ENCODE results near the gene DDO. TPM values are rescaled to one million over a fixed set of nuclear protein-coding genes. Genes with fewer than 3 reads are reported as not detected.
A peak's percentile ranks its signal among the peaks of the same experiment; 100 is the strongest.
"Not testable (repeated sequence)": the region's sequence is repeated elsewhere in the genome, so short reads cannot be mapped to it uniquely, and the experiment has no call there.

DDO gene
- total and polyA plus RNA-seq, 2 experiments from 2014 or later: 0.27 to 0.56 TPM

GRCh38 chr6:110457567-110458175 lies 42.3 kb upstream of the DDO start:
- H3K36me3 ChIP-seq; H3K27me3 ChIP-seq; H3K4me1 ChIP-seq (ENCODE audit: low read depth); H3K27ac ChIP-seq; H3K4me3 ChIP-seq; H3K9me3 ChIP-seq (ENCODE audit: low read depth): not testable (repeated sequence)
- peak; percentile 48 for TF ChIP-seq CTCF (IDR thresholded peaks at IDR 0.05; ENCODE audit: low read depth, low read length)
- DNase-seq (ENCODE audit: low read depth in 1 of 2, low spot score in 1 of 2): peak in 1 of 2 donors; percentile 58

GRCh38 chr6:110456694-110457093 lies 41.3 kb upstream of the DDO start:
- TF ChIP-seq CTCF (IDR thresholded peaks at IDR 0.05; ENCODE audit: low read depth, low read length): no peak
- H3K9me3 ChIP-seq (ENCODE audit: low read depth): no peaks in the 10 kb centered on the region
- H3K4me3 ChIP-seq: no peak overlapping the region
- no peak for DNase-seq (ENCODE audit: low read depth in 1 of 2, low spot score in 1 of 2)
- no peak overlapping the region for H3K27ac ChIP-seq
- H3K4me1 ChIP-seq (ENCODE audit: low read depth): peaks cover 4% of the 10 kb centered on the region
- no peaks in the 10 kb centered on the region for H3K27me3 ChIP-seq
- H3K36me3 ChIP-seq: no peaks in the 10 kb centered on the region

- H3K4me1 ChIP-seq (ENCODE audit: low read depth): peaks cover 4% of the 10 kb centered on the region
- H3K9me3 ChIP-seq (ENCODE audit: low read depth): no peaks in the 10 kb centered on the region
- no peaks in the 10 kb centered on the region for H3K27me3 ChIP-seq
- no peak overlapping the region for H3K4me3 ChIP-seq
- H3K36me3 ChIP-seq: no peaks in the 10 kb centered on the region
- TF ChIP-seq CTCF (IDR thresholded peaks at IDR 0.05; ENCODE audit: low read depth, low read length): no peak
- no peak overlapping the region for H3K27ac ChIP-seq
- DNase-seq (ENCODE audit: low read depth in 1 of 2, low spot score in 1 of 2): peak in 1 of 2 donors; percentile 60
These were observed 34.1 kb upstream of the DDO start for GRCh38 chr6:110449541-110449895.

- no peaks in the 10 kb centered on the region for H3K9me3 ChIP-seq (ENCODE audit: low read depth)
- DNase-seq (ENCODE audit: low read depth in 1 of 2, low spot score in 1 of 2): no peak
- H3K4me1 ChIP-seq (ENCODE audit: low read depth): peaks cover 4% of the 10 kb centered on the region
- TF ChIP-seq CTCF (IDR thresholded peaks at IDR 0.05; ENCODE audit: low read depth, low read length): no peak
- H3K27ac ChIP-seq: no peak overlapping the region
- H3K27me3 ChIP-seq: no peaks in the 10 kb centered on the region
- no peaks in the 10 kb centered on the region for H3K36me3 ChIP-seq
- H3K4me3 ChIP-seq: no peak overlapping the region
These were observed 33.6 kb upstream of the DDO start for GRCh38 chr6:110448846-110449540.

GRCh38 chr6:110447761-110448160 lies 32.4 kb upstream of the DDO start:
- no peaks in the 10 kb centered on the region for H3K27me3 ChIP-seq
- H3K4me1 ChIP-seq (ENCODE audit: low read depth): peaks cover 3% of the 10 kb centered on the region
- DNase-seq (ENCODE audit: low read depth in 1 of 2, low spot score in 1 of 2): no peak
- no peaks in the 10 kb centered on the region for H3K36me3 ChIP-seq
- TF ChIP-seq CTCF (IDR thresholded peaks at IDR 0.05; ENCODE audit: low read depth, low read length): no peak
- H3K4me3 ChIP-seq: no peak overlapping the region
- H3K27ac ChIP-seq: no peak overlapping the region
- no peaks in the 10 kb centered on the region for H3K9me3 ChIP-seq (ENCODE audit: low read depth)
